ENCODE results near the gene CTNND2.

Gene CTNND2

DNA sequence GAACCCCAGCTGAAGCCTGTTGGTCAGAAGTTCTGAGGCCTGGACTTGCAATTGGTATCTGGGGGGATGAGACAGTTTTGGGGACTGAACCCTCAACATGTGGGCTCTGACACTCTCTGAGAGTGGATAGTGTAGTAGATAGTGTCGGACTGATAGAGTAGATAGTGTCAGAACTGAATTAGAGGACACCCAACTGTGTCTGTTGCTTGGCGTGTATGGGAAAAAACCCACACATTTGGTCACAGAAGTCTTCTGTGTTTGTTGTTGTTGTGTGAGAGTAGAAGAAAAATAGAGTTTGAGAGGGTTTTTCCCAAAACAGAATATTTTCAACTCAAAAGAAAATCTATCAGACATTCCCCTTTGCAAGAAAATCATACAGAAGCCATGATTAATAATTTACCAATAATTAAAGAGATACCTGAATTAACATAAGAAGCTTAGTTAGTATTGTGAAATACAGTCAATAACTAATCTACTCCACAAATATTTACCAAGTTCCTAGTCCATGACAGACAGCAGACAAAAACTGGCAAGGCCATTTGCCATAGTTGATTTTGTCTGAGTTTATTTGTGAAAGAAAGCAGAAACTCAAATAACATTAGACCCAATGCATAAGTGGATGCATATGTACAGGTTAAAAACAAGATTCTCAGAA is 170.9 kb downstream of the CTNND2 start:
- no peaks in the 10 kb centered on the region for H3K27me3 ChIP-seq (ENCODE audit: insufficient read depth, low read length)
- no peak overlapping the region for H3K4me3 ChIP-seq (ENCODE audit: low read length)
- H3K36me3 ChIP-seq (ENCODE audit: insufficient read depth, low read length): no peaks in the 10 kb centered on the region
- H2AFZ ChIP-seq (ENCODE audit: low read depth, low read length): no peak overlapping the region
- H3K4me1 ChIP-seq (ENCODE audit: insufficient read depth, low read length): peaks cover 2% of the 10 kb centered on the region
- H3K9me3 ChIP-seq (ENCODE audit: low read length): no peaks in the 10 kb centered on the region

DNA sequence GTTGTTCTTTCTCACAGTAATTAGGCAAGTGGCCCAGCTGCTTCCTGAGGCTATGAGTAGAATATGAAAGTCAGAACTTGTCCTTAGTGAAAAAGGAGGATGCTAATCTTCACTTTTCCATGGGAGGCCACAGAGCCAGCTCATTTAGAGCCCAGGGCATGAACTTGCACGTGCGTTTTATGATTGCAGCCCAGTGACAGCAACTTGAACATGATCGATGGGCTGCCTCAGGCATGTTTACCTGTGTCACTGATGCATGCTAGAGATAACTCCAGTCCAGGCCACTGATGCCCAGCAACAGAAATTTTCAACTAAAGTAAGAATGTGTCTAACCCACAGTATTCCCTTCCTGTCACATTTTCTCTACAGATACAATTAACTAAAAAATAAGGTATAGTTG is 179.3 kb downstream of the CTNND2 start:
- Histone ChIP-seq H3K36me3 (ENCODE audit: insufficient read depth, low read length) (no peaks in the 10 kb centered on the region), H2AFZ (ENCODE audit: low read depth, low read length) (no peak overlapping the region), H3K9me3 (ENCODE audit: low read length) (no peaks in the 10 kb centered on the region), H3K4me1 (ENCODE audit: insufficient read depth, low read length) (peaks cover 4% of the 10 kb centered on the region), H3K4me3 (ENCODE audit: low read length) (no peak overlapping the region), H3K27me3 (ENCODE audit: insufficient read depth, low read length) (no peaks in the 10 kb centered on the region)

DNA sequence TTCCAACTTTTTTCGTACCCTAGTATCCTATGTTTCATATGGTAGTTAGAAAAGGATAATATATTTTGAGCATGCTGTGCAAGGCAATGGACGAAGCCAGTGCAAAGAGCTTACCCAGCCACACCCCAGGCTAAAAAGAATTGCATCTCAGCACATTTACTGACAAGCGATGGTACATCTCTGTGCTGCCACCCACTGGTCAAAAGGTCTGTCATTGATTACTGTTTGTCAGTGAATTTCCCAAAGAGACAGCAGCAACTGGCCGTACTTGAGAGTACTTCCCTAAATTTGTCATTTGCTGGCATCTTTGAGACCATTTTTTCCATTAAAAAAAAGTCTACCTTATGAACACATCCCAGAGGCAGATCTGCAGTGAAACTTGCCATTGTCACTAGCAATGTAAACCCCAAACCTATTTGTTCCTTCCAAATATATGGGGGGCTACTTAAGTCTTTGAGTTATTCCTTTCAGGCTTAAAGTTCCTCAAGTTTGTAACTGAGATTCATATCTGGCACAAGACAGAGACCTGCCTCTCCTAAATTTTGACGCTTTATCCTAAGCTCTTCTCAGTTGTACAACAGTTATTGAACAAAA is 184.3 kb downstream of the CTNND2 start:
- Histone ChIP-seq H3K27me3 (ENCODE audit: insufficient read depth, low read length) (no peaks in the 10 kb centered on the region), H3K9me3 (ENCODE audit: low read length) (no peaks in the 10 kb centered on the region), H3K36me3 (ENCODE audit: insufficient read depth, low read length) (no peaks in the 10 kb centered on the region), H3K4me3 (ENCODE audit: low read length) (no peak overlapping the region), H3K4me1 (ENCODE audit: insufficient read depth, low read length) (no peaks in the 10 kb centered on the region), H2AFZ (ENCODE audit: low read depth, low read length) (no peak overlapping the region)

DNA sequence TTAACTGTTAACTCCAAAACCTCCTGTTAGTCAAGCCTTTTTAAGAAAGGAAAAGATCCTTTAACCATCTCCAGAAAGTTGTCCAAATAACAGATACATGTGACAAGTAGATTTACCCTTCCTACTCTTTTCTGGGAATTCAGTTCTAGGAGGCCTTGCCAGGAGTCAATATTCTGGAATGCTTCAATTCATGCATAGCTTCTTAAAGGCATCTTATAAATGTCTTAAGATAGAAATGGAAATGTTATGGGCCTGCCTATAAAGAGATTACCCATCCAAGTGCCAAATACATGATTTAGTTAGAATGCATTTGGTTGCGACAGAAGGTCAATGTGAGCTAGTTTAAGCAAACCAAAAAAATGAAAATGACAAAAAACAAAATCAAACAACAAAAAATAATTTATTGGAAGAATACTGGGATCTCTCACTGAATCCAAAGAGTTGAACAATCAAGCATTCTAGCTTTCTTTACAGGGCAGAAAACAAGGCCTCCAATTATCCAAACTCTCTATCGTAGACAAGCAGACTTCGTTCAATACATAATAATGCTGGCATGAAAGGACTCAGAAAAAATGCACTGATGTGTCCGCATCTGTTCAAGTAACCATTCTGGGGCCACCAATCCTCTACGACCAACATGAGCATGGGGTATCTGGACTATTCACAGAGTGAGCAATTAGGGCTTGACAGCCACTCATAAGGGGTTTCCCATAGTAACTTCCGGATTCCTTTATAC is 188.6 kb downstream of the CTNND2 start:
- Histone ChIP-seq H3K9me3 (ENCODE audit: low read length) (no peaks in the 10 kb centered on the region), H3K4me1 (ENCODE audit: insufficient read depth, low read length) (peaks cover 3% of the 10 kb centered on the region), H2AFZ (ENCODE audit: low read depth, low read length) (no peak overlapping the region), H3K4me3 (ENCODE audit: low read length) (no peak overlapping the region), H3K27me3 (ENCODE audit: insufficient read depth, low read length) (no peaks in the 10 kb centered on the region), H3K36me3 (ENCODE audit: insufficient read depth, low read length) (no peaks in the 10 kb centered on the region)

DNA sequence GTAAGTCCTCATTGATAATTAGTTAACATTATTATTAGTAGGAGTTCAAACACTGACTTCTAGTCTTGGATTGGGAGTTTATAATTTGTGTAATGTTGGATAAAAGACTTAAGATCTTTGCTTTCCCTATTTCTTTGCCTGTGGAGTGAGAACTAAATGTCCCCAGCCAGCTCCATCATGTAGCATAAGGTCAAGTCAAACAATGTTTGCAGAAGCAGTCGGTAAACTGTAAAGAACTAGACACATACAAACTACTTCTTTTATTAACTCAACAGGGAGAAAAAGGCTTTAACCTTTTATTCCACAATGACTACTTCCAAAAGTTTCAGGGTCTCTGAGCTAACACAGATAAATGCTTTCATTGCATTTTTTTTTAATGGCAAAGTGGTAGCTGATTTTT is 192.3 kb downstream of the CTNND2 start:
- no peaks in the 10 kb centered on the region for H3K9me3 ChIP-seq (ENCODE audit: low read length)
- H3K36me3 ChIP-seq (ENCODE audit: insufficient read depth, low read length): no peaks in the 10 kb centered on the region

DNA sequence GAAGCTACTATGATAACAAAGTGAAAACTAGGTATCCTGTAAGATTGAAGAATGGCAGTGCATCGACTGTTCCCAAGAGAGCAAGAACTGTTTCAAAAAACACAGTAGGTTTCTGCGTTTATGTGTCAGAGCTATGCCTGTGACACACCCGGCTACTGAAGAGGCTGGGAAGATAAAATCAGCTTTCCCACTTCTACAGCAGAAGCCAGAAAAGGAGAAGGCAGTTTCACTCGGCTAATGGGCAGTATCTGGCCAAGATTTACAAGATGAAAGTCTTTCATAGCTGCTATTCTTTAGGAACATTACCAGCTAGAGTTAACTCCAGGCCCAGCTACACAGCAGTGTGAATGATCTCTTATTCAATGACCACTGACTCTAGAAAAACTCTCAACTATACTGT is 195.2 kb downstream of the CTNND2 start:
- no peaks in the 10 kb centered on the region for H3K27me3 ChIP-seq (ENCODE audit: insufficient read depth, low read length)
- H3K36me3 ChIP-seq (ENCODE audit: insufficient read depth, low read length): no peaks in the 10 kb centered on the region
- no peak overlapping the region for H2AFZ ChIP-seq (ENCODE audit: low read depth, low read length)
- H3K9me3 ChIP-seq (ENCODE audit: low read length): no peaks in the 10 kb centered on the region
- peaks cover 3% of the 10 kb centered on the region for H3K4me1 ChIP-seq (ENCODE audit: insufficient read depth, low read length)
- H3K4me3 ChIP-seq (ENCODE audit: low read length): no peak overlapping the region

More for the DNA sequence above, 192.3 kb downstream of the CTNND2 start:
- Histone ChIP-seq H3K27me3 (ENCODE audit: insufficient read depth, low read length) (no peaks in the 10 kb centered on the region), H2AFZ (ENCODE audit: low read depth, low read length) (no peak overlapping the region), H3K4me1 (ENCODE audit: insufficient read depth, low read length) (peaks cover 3% of the 10 kb centered on the region), H3K4me3 (ENCODE audit: low read length) (no peak overlapping the region)

DNA sequence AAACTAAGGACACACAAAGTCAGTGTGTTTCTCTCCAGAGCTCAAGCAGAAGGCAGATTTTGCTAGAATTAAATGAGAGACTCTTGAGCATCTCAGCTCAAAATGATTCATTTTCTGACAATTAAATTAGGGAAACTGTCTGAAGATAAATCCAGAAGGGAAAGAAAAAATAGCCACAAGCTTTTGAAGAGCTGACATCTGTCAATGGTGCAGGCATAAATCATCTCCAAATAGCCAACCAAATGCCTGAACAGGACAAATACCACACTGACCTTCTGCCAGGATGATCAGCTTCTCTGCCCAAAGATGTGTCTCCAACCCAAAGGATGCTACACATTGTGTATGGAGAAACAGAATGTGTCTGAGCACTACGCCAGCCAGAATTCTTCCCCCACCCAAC is 199.3 kb downstream of the CTNND2 start:
- peaks cover 8% of the 10 kb centered on the region for H3K4me1 ChIP-seq (ENCODE audit: insufficient read depth, low read length)
- no peaks in the 10 kb centered on the region for H3K27me3 ChIP-seq (ENCODE audit: insufficient read depth, low read length)
- no peak overlapping the region for H2AFZ ChIP-seq (ENCODE audit: low read depth, low read length)
- H3K4me3 ChIP-seq (ENCODE audit: low read length): no peak overlapping the region
- no peaks in the 10 kb centered on the region for H3K36me3 ChIP-seq (ENCODE audit: insufficient read depth, low read length)
- no peaks in the 10 kb centered on the region for H3K9me3 ChIP-seq (ENCODE audit: low read length)

DNA sequence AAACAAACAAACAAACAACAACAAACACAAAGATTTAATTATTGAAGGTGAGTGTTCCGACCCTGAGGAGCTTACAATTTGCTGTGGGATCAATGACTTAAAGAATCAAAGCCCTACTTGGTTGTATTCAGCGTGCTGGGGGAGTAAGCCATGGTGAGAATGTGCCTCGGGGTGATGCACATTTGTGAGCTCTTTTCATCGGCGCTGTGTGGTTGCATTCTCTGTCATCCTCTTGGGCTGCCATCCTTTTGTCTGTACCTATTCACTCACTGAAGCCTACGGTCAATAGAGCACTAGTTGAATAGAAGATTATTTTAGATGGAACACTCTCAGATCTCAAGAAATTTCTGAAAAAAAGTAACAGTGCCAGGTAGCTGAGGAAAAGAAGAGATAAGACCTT is 203.9 kb downstream of the CTNND2 start:
- Histone ChIP-seq H3K4me3 (ENCODE audit: low read length) (no peak overlapping the region), H3K4me1 (ENCODE audit: insufficient read depth, low read length) (peaks cover 11% of the 10 kb centered on the region), H3K9me3 (ENCODE audit: low read length) (no peaks in the 10 kb centered on the region), H3K36me3 (ENCODE audit: insufficient read depth, low read length) (no peaks in the 10 kb centered on the region), H3K27me3 (ENCODE audit: insufficient read depth, low read length) (no peaks in the 10 kb centered on the region), H2AFZ (ENCODE audit: low read depth, low read length) (no peak overlapping the region)

DNA sequence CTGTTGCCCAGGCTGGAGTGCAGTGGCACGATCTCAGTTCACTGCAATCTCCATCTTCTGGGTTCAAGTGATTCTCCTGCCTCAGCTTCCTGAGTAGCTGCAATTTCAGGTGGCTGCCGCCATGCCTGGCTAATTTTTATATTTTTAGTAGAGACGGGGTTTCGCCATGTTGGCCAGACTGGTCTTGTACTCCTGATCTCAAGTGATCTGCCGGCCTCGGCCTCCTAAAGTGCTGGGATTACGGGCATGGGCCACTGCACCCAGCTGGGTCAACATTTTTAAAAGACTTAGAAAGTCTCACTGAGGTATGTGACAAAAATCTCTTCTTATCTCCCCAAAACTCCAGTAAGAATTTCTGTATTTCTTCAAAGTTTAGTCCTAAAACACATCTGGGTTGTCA is 211.6 kb downstream of the CTNND2 start:
- Histone ChIP-seq H3K4me1 (ENCODE audit: insufficient read depth, low read length) (no peaks in the 10 kb centered on the region), H3K9me3 (ENCODE audit: low read length) (peaks cover 2% of the 10 kb centered on the region), H2AFZ (ENCODE audit: low read depth, low read length) (no peak overlapping the region), H3K27me3 (ENCODE audit: insufficient read depth, low read length) (no peaks in the 10 kb centered on the region), H3K36me3 (ENCODE audit: insufficient read depth, low read length) (no peaks in the 10 kb centered on the region), H3K4me3 (ENCODE audit: low read length) (no peak overlapping the region)

DNA sequence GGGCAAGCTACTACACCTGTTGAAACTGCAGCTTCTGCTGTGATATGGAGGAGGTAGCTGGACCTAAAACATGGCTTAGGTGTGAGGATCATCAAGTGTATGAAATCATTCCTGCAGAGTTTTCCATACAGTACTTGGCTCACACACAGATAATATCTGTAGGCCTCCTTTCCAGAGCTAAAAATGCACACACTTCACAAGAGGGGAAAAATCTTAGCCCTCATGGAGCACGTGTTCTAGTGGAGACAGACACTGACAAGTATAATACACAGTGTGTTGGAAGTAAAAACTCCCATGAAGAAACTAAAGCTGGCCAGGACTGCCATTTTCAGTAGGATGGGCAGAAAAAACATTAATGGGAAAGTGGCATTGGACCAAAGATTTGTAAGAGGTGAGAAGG is 216.7 kb downstream of the CTNND2 start:
- H3K27me3 ChIP-seq (ENCODE audit: insufficient read depth, low read length): no peaks in the 10 kb centered on the region

DNA sequence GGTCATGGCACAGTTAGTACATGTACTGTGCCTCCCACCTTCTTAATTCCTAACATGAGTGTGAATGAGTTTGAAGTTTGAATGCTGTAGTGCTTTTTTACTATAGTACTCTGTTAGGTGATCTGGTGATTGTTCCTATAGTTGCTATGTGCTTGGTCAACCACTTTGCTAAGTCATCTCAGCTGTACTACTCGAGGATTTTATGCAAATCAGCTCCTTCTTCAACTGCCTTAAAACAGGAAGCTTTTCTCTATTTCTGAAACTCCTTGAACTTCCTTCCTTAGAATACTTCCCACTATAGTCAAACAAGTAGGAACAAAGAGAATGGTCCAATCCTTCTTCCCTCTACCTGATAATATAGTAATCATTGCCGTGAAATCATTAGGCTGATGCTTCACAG is 219.6 kb downstream of the CTNND2 start:
- no peaks in the 10 kb centered on the region for H3K9me3 ChIP-seq (ENCODE audit: low read length)
- no peaks in the 10 kb centered on the region for H3K27me3 ChIP-seq (ENCODE audit: insufficient read depth, low read length)
- no peak overlapping the region for H2AFZ ChIP-seq (ENCODE audit: low read depth, low read length)
- H3K4me3 ChIP-seq (ENCODE audit: low read length): no peak overlapping the region
- no peaks in the 10 kb centered on the region for H3K36me3 ChIP-seq (ENCODE audit: insufficient read depth, low read length)
- H3K4me1 ChIP-seq (ENCODE audit: insufficient read depth, low read length): peaks cover 13% of the 10 kb centered on the region

More for the DNA sequence above, 216.7 kb downstream of the CTNND2 start:
- Histone ChIP-seq H2AFZ (ENCODE audit: low read depth, low read length) (no peak overlapping the region), H3K4me3 (ENCODE audit: low read length) (no peak overlapping the region), H3K36me3 (ENCODE audit: insufficient read depth, low read length) (no peaks in the 10 kb centered on the region), H3K9me3 (ENCODE audit: low read length) (peaks cover 2% of the 10 kb centered on the region), H3K4me1 (ENCODE audit: insufficient read depth, low read length) (no peaks in the 10 kb centered on the region)

DNA sequence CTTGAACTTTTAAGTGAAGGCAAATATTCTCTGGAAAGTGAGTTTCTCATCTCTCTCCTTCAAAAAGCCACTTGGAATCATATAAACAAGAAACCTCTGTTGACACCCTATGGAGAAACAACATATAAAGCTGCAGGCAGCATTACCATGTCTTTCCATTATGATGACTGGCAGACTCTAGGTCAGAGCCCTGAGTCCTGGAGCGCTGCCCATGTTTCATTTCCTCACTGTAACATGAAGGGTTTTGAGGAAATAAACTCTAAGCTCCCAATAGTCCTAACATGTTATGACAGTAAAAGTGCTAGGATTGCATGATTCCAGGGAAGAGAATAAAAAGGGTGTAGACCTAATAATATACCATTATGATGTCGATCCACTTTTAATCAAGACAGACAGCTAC is 220.6 kb downstream of the CTNND2 start:
- H3K9me3 ChIP-seq (ENCODE audit: low read length): no peaks in the 10 kb centered on the region
- H2AFZ ChIP-seq (ENCODE audit: low read depth, low read length): no peak overlapping the region
- no peak overlapping the region for H3K4me3 ChIP-seq (ENCODE audit: low read length)
- peaks cover 13% of the 10 kb centered on the region for H3K4me1 ChIP-seq (ENCODE audit: insufficient read depth, low read length)
- no peaks in the 10 kb centered on the region for H3K36me3 ChIP-seq (ENCODE audit: insufficient read depth, low read length)
- H3K27me3 ChIP-seq (ENCODE audit: insufficient read depth, low read length): no peaks in the 10 kb centered on the region

DNA sequence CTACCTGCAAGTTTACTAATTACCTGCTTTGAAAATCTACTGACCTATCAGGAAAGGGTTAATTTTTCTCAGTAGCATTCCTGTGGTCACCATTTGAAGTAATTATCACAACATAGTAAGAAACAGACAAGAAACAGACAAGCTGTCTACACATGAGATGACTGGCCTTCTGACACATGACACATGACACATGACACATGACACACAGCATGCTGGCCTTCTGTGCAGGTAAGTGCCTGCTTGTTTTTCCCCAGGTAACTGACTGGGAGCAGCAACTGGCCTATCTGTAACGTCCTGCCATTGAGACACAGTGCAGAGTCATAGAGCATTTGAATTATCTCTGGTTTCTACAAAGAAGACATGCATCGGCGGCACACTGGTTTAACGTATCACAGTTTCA is 222.4 kb downstream of the CTNND2 start:
- no peaks in the 10 kb centered on the region for H3K9me3 ChIP-seq (ENCODE audit: low read length)
- H3K27me3 ChIP-seq (ENCODE audit: insufficient read depth, low read length): no peaks in the 10 kb centered on the region
- H2AFZ ChIP-seq (ENCODE audit: low read depth, low read length): no peak overlapping the region
- no peaks in the 10 kb centered on the region for H3K36me3 ChIP-seq (ENCODE audit: insufficient read depth, low read length)
- H3K4me3 ChIP-seq (ENCODE audit: low read length): no peak overlapping the region
- H3K4me1 ChIP-seq (ENCODE audit: insufficient read depth, low read length): peaks cover 13% of the 10 kb centered on the region

Data from neuron (in vitro differentiated cells).